Endothelial cell of umbilical vein (primary cell): ENCODE measurements around the gene DIPK1A. TPM values are rescaled to one million over a fixed set of nuclear protein-coding genes. Genes with fewer than 3 reads are reported as not detected.

Source experiments
- BruUV-seq: library from RNA; stranded (reverse); fragments of 400-500 nt; replicated peaks from 2 replicates; lab custom pipeline; 2021; lab: Mats Ljungman, UMichigan
- CTCF ChIA-PET: fragments of 300-600, 350-600 bp; sonication (Branson Sonifier 250); formaldehyde crosslinking; loops from one replicate; lab custom pipeline; 2021; ENCODE audit warnings: antibody characterized with exemption, inconsistent platforms; lab: Charles Lee
- POLR2A ChIA-PET: fragments of 300-600, 350-600 bp; sonication (Branson Sonifier 250); formaldehyde crosslinking; loops from one replicate; lab custom pipeline; 2021; ENCODE audit warnings: antibody characterized with exemption, inconsistent platforms; lab: Charles Lee
- DNase-seq: peaks from one replicate; pipeline ENCODE4 v3.0.0-alpha.2; 2011; ENCODE audit warnings: low read depth, low spot score
- FAIRE-seq: peaks from 2 replicates; lab custom pipeline; 2011; peaks lifted over from hg19 to GRCh38; lab: Jason Lieb, UNC
- H2AFZ ChIP-seq: 2 replicates; pipeline ENCODE4 v1.6.0; 2012; ENCODE audit warnings: low read depth, low read length, control low read depth, inconsistent platforms
- H3K27ac ChIP-seq: 2 replicates; pipeline ENCODE4 v1.5.1; 2011; ENCODE audit warnings: low read depth, mild to moderate bottlenecking, control low read depth, low read length, moderate library complexity; ENCODE audit not compliant: insufficient read depth
- H3K27me3 ChIP-seq, 2 experiments: 2 replicates each; pipeline versions ENCODE4 v1.6.0 to v1.6.1; 2011; ENCODE audit warnings: low read length in 2 of 2, mixed read lengths in 1 of 2; ENCODE audit not compliant: control insufficient read depth in 2 of 2, insufficient read depth in 2 of 2
- H3K36me3 ChIP-seq, 2 experiments: 2 replicates in 1 of 2; 3 replicates in 1 of 2; pipeline ENCODE4 v1.5.1; 2011; ENCODE audit warnings: low read length in 2 of 2, mild to moderate bottlenecking in 1 of 2, moderate library complexity in 1 of 2; ENCODE audit not compliant: control insufficient read depth in 2 of 2, insufficient read depth in 2 of 2; ENCODE audit errors: extremely low read depth in 1 of 2
- H3K4me1 ChIP-seq: 3 replicates; pipeline ENCODE4 v1.5.1; 2011; ENCODE audit warnings: mild to moderate bottlenecking, low read length; ENCODE audit not compliant: control insufficient read depth, insufficient read depth; ENCODE audit errors: extremely low read depth
- H3K4me2 ChIP-seq: 2 replicates; pipeline ENCODE4 v1.6.1; 2011; ENCODE audit warnings: low read length, control low read depth, mixed read lengths; ENCODE audit not compliant: insufficient read depth
- H3K4me3 ChIP-seq, 3 experiments: fragments of 200-600 bp in 1 of 3; sonication (generic), shearing (Covaris generic) in 1 of 3; replicated peaks in 1 of 3; 2 replicates each; pipeline ENCODE4 v1.5.1; 2011 to 2016; ENCODE audit warnings: control low read depth in 3 of 3, low read length in 3 of 3, mild to moderate bottlenecking in 2 of 3, inconsistent platforms in 1 of 3, low read depth in 1 of 3, moderate library complexity in 1 of 3; ENCODE audit not compliant: insufficient read depth in 1 of 3
- H3K79me2 ChIP-seq: 2 replicates; pipeline ENCODE4 v1.6.0; 2012; ENCODE audit warnings: low read length, inconsistent platforms; ENCODE audit not compliant: control insufficient read depth, insufficient read depth
- H3K9ac ChIP-seq: replicated peaks from 2 replicates; pipeline ENCODE3; 2011; ENCODE audit warnings: low read length, control low read depth; ENCODE audit not compliant: insufficient read depth; ENCODE audit errors: extremely low read depth
- H3K9me1 ChIP-seq: replicated peaks from 3 replicates; pipeline ENCODE4 v1.6.0; 2011; ENCODE audit warnings: mild to moderate bottlenecking, low read length; ENCODE audit not compliant: control insufficient read depth, insufficient read depth; ENCODE audit errors: extremely low read depth
- H3K9me3 ChIP-seq: replicated peaks from 2 replicates; pipeline ENCODE4 v1.5.1; 2012; ENCODE audit warnings: low read length, inconsistent platforms; ENCODE audit not compliant: control insufficient read depth, insufficient read depth
- H4K20me1 ChIP-seq: replicated peaks from 2 replicates; pipeline ENCODE3; 2011; ENCODE audit warnings: mild to moderate bottlenecking, low read length; ENCODE audit not compliant: control insufficient read depth, insufficient read depth; ENCODE audit errors: extremely low read depth
- EZH2 ChIP-seq: IDR thresholded peaks from 2 replicates; pipeline ENCODE4 v1.6.1; 2012; ENCODE audit warnings: borderline replicate concordance, low read depth, mild to moderate bottlenecking, moderate library complexity, low read length, inconsistent platforms; ENCODE audit not compliant: severe bottlenecking
- FOS ChIP-seq: IDR thresholded peaks from 2 replicates; pipeline ENCODE4 v1.6.1; 2011; ENCODE audit warnings: mild to moderate bottlenecking, low read length, moderate library complexity, borderline replicate concordance; ENCODE audit not compliant: insufficient read depth
- GATA2 ChIP-seq: IDR thresholded peaks from 2 replicates; pipeline ENCODE4 v1.7.0; 2011; ENCODE audit warnings: low read depth, mild to moderate bottlenecking, moderate library complexity, mixed read lengths, low read length; ENCODE audit not compliant: insufficient read length, insufficient read depth
- JUN ChIP-seq: IDR thresholded peaks from 2 replicates; pipeline ENCODE4 v1.6.1; 2011; ENCODE audit warnings: borderline replicate concordance, low read depth; ENCODE audit not compliant: insufficient read length, insufficient read depth
- MYC ChIP-seq: IDR thresholded peaks from one replicate; pipeline ENCODE4 v1.6.1; 2011; ENCODE audit warnings: mild to moderate bottlenecking, low read depth, low read length
- POLR2A ChIP-seq: IDR thresholded peaks from 2 replicates; pipeline ENCODE4 v1.6.1; 2012; ENCODE audit warnings: low read depth, mild to moderate bottlenecking, control low read depth, low read length
- POLR2AphosphoS5 ChIP-seq: IDR thresholded peaks from 2 replicates; pipeline ENCODE4 v1.6.1; 2012; ENCODE audit warnings: low read depth, mild to moderate bottlenecking, control low read depth, low read length, moderate library complexity; ENCODE audit not compliant: insufficient read depth
- dilution Hi-C: fragments of 300-500 bp; cut with MboI; formaldehyde crosslinking; loops from one replicate; pipeline ENCODE4 v1.15.0; 2019; ENCODE audit warnings: low sequenced_read_pairs; ENCODE audit not compliant: extremely low pct_ligation_motif_present
- intact Hi-C: fragments of 100-400 bp; cut with micrococcal nuclease; formaldehyde crosslinking; loops from one replicate; pipeline ENCODE4 v1.10.0; 2022
- polyA plus RNA-seq, 4 experiments: library from polyadenylated mRNA; depleted of rRNA in 3 of 4; stranded (reverse) in 3 of 4; unstranded in 1 of 4; fragments of >200 nt; gene quantifications; 2 replicates each; pipeline versions ENCODE4 v1.2.1 to v1.2.3, GENCODE V29; 2011 to 2012; ENCODE audit warnings: missing spikeins in 1 of 4
- total RNA-seq: library from RNA; stranded (reverse); gene quantifications from 2 replicates; pipeline ENCODE4 v1.2.3, GENCODE V29; 2021
- TF ChIP-seq, protein P1 (sequence below): IDR thresholded peaks from 2 replicates; pipeline ENCODE4 v1.6.1; 2011; ENCODE audit not compliant: insufficient read depth, insufficient read length
- TF ChIP-seq, protein P2 (sequence below), 2 donors: IDR thresholded peaks; 1 replicate in 1 of 2; 2 replicates in 1 of 2; pipeline ENCODE4 v1.5.1; 2011; ENCODE audit warnings: low read length in 2 of 2, mild to moderate bottlenecking in 2 of 2, moderate library complexity in 2 of 2, control low read depth in 1 of 2, inconsistent platforms in 1 of 2, low read depth in 1 of 2; ENCODE audit not compliant: insufficient read depth in 1 of 2; ENCODE audit errors: extremely low read depth in 1 of 2

The DIPK1A gene
- total and polyA plus RNA-seq, 2 donors (not counting 3 experiments of a cell fraction or from before 2014, with no cell fraction given), result 0.25 to 0.93 TPM

DNA sequence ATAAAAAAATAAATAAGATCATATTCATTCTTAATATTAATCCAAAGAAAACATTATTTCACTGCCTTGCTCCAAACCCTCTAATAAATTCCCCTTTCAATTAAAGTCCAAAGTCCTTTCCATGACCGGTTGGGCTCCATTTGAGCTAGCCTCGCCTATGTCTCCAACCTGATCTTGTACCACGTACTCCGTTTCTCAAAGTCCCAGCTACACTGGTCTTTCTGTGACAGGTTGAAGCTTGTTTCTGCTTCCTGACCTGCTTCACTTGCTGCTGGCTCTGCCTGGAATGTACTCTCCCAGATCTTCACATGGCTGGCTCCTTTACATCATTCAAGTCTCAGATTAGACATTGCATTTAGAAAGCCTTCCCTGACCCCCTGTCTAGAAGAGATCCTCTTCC is 113.1 kb downstream of the DIPK1A start:
- H3K79me2 ChIP-seq, result no peaks in the 10 kb centered on the region
- H4K20me1 ChIP-seq, result no peaks in the 10 kb centered on the region
- intact Hi-C loops (no loop called here), dilution Hi-C loops (no loop called here)
- no peak overlapping the region for H3K4me3 ChIP-seq
- no peaks in the 10 kb centered on the region for H3K9me3 ChIP-seq
- TF ChIP-seq, protein P1, sequence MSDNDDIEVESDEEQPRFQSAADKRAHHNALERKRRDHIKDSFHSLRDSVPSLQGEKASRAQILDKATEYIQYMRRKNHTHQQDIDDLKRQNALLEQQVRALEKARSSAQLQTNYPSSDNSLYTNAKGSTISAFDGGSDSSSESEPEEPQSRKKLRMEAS, result no peak
- TF ChIP-seq POLR2A, result no peak
- TF ChIP-seq MYC, result no peak
- no peak for TF ChIP-seq POLR2AphosphoS5
- TF ChIP-seq FOS, result no peak
- TF ChIP-seq JUN, result no peak
- TF ChIP-seq EZH2, result no peak
- TF ChIP-seq, protein P2, sequence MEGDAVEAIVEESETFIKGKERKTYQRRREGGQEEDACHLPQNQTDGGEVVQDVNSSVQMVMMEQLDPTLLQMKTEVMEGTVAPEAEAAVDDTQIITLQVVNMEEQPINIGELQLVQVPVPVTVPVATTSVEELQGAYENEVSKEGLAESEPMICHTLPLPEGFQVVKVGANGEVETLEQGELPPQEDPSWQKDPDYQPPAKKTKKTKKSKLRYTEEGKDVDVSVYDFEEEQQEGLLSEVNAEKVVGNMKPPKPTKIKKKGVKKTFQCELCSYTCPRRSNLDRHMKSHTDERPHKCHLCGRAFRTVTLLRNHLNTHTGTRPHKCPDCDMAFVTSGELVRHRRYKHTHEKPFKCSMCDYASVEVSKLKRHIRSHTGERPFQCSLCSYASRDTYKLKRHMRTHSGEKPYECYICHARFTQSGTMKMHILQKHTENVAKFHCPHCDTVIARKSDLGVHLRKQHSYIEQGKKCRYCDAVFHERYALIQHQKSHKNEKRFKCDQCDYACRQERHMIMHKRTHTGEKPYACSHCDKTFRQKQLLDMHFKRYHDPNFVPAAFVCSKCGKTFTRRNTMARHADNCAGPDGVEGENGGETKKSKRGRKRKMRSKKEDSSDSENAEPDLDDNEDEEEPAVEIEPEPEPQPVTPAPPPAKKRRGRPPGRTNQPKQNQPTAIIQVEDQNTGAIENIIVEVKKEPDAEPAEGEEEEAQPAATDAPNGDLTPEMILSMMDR (IDR thresholded peaks at IDR 0.05; ENCODE audit: extremely low read depth in 1 of 2, insufficient read depth in 1 of 2, low read depth in 1 of 2, low read length in 2 of 2), result no peak
- no peak for TF ChIP-seq GATA2
- DNase-seq (no peak), FAIRE-seq (no peak)
- H3K9ac ChIP-seq, result no peak overlapping the region
- H3K9me1 ChIP-seq, result no peaks in the 10 kb centered on the region
- POLR2A ChIA-PET, result no interaction called here
- no peaks in the 10 kb centered on the region for H3K27me3 ChIP-seq
- CTCF ChIA-PET, result interaction anchor here (0.5 to 0.8 kb wide), 3 partner anchors 107 to 214 kb away, joined by 3 to 4 read pairs (median 4); no protein-coding TSS in a partner anchor
- no peak overlapping the region for H2AFZ ChIP-seq
- no peaks in the 10 kb centered on the region for H3K4me1 ChIP-seq
- BruUV-seq, result no TSS peak
- H3K27ac ChIP-seq, result no peak overlapping the region
- peaks cover 3 to 5% of the 10 kb centered on the region in 2 experiments for H3K36me3 ChIP-seq
- no peak overlapping the region for H3K4me2 ChIP-seq
